DND-41 (cell line): Measurements from ENCODE around the gene HMCN1.

Source experiments
- ATAC-seq: fragments of 200-7000 bp; cut with Tn5 transposase; 3 replicates; pipeline ENCODE4 v1.9.1; 2021; ENCODE audit warnings: low read depth; ENCODE audit not compliant: insufficient read depth
- DNase-seq: peaks from one replicate; pipeline ENCODE4 v3.0.0-alpha.2; 2020
- H2AFZ ChIP-seq: 2 replicates; pipeline ENCODE4 v1.6.0; 2012; ENCODE audit warnings: low read depth, low read length
- H3K27ac ChIP-seq: 2 replicates; pipeline ENCODE4 v1.5.1; 2012; ENCODE audit warnings: low read length, inconsistent platforms
- H3K27me3 ChIP-seq: fragments of 200-600 bp; sonication (generic); 2 replicates; pipeline ENCODE4 v1.6.0; 2012; ENCODE audit warnings: low read length, mild to moderate bottlenecking, inconsistent platforms; ENCODE audit not compliant: insufficient read depth, poor library complexity
- H3K36me3 ChIP-seq: 2 replicates; pipeline ENCODE4 v1.5.1; 2012; ENCODE audit warnings: low read length, inconsistent platforms; ENCODE audit not compliant: insufficient read depth
- H3K4me1 ChIP-seq: 2 replicates; pipeline ENCODE4 v1.5.1; 2012; ENCODE audit warnings: mild to moderate bottlenecking, low read length; ENCODE audit not compliant: insufficient read depth
- H3K4me2 ChIP-seq: 2 replicates; pipeline ENCODE4 v1.6.0; 2012; ENCODE audit warnings: mild to moderate bottlenecking, moderate library complexity, low read length, inconsistent platforms; ENCODE audit not compliant: insufficient read depth
- H3K4me3 ChIP-seq, 2 experiments: fragments of 200-600 bp in 1 of 2; shearing (Covaris generic) in 1 of 2; 2 replicates each; pipeline ENCODE4 v1.5.1; 2012 to 2016; ENCODE audit warnings: inconsistent platforms in 2 of 2, low read length in 2 of 2, mild to moderate bottlenecking in 2 of 2, low read depth in 1 of 2, moderate library complexity in 1 of 2
- H3K79me2 ChIP-seq: 2 replicates; pipeline ENCODE4 v1.6.0; 2012; ENCODE audit warnings: low read length, inconsistent platforms; ENCODE audit not compliant: insufficient read depth
- H3K9ac ChIP-seq: 2 replicates; pipeline ENCODE4 v1.6.0; 2012; ENCODE audit warnings: low read depth, mild to moderate bottlenecking, inconsistent platforms, low read length, moderate library complexity
- H3K9me3 ChIP-seq: 2 replicates; pipeline ENCODE4 v1.5.1; 2012; ENCODE audit warnings: low read length, moderate library complexity, mild to moderate bottlenecking, inconsistent platforms; ENCODE audit not compliant: insufficient read depth, severe bottlenecking
- H4K20me1 ChIP-seq: 2 replicates; pipeline ENCODE4 v1.6.0; 2012; ENCODE audit warnings: low read length; ENCODE audit not compliant: insufficient read depth
- EZH2 ChIP-seq: IDR thresholded peaks from 3 replicates; pipeline ENCODE4 v1.6.1; 2012; ENCODE audit warnings: borderline replicate concordance, low read depth, mild to moderate bottlenecking, moderate library complexity, low read length, inconsistent platforms; ENCODE audit not compliant: severe bottlenecking
- TF ChIP-seq, protein P1 (sequence below): IDR thresholded peaks from 2 replicates; pipeline ENCODE4 v1.5.1; 2012; ENCODE audit warnings: borderline replicate concordance, low read length, moderate library complexity, mild to moderate bottlenecking; ENCODE audit not compliant: poor library complexity, severe bottlenecking; ENCODE audit errors: extremely low read depth

The HMCN1 gene

DNA sequence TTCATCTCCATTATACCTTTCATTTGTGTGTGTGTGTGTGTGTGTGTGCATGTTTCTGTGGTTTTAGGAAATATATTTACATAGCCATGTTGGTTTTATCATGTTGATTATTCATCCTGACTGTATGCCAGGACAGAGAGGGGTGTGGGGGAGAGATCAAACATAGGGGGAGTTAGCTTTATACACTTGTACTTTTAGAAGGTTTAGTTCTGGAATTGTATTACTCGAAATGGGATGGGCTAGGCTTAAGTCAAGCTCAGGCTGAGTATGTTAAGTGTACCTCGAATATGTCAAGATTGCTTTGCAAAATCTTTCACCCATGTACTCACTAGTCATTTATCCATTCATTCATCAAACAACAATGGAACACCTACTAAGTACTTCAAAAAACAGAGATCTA is 123.3 kb downstream of the HMCN1 start:
- Histone ChIP-seq H3K4me2 (no peak overlapping the region), H4K20me1 (no peaks in the 10 kb centered on the region)

DNA sequence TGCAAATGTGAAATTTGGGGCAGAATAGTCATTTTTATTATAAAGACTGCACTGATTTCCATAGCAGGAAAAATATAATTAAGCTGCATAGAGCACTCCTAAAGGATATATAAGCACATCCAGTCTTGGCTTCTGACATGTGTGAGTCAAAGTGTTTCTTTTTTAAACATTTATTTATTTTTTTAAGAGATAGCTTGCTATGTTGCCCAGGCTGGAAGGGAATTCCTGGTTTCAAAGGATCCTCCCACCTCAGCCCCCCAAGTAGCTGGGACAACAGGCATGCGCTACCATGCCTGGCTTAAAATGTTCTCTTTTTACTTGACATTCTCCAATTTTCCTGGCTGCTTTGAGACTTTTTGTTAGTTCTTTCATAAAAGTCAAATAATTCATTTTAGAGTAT is 126.1 kb downstream of the HMCN1 start:
- H3K4me3 ChIP-seq: no peak overlapping the region
- DNase-seq: no peak
- H3K27me3 ChIP-seq: no peaks in the 10 kb centered on the region
- H3K9ac ChIP-seq: no peak overlapping the region
- TF ChIP-seq, protein P1, sequence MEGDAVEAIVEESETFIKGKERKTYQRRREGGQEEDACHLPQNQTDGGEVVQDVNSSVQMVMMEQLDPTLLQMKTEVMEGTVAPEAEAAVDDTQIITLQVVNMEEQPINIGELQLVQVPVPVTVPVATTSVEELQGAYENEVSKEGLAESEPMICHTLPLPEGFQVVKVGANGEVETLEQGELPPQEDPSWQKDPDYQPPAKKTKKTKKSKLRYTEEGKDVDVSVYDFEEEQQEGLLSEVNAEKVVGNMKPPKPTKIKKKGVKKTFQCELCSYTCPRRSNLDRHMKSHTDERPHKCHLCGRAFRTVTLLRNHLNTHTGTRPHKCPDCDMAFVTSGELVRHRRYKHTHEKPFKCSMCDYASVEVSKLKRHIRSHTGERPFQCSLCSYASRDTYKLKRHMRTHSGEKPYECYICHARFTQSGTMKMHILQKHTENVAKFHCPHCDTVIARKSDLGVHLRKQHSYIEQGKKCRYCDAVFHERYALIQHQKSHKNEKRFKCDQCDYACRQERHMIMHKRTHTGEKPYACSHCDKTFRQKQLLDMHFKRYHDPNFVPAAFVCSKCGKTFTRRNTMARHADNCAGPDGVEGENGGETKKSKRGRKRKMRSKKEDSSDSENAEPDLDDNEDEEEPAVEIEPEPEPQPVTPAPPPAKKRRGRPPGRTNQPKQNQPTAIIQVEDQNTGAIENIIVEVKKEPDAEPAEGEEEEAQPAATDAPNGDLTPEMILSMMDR: no peak
- TF ChIP-seq EZH2: no peak
- no peaks in the 10 kb centered on the region for H4K20me1 ChIP-seq
- no peak for ATAC-seq
- H3K4me1 ChIP-seq: no peaks in the 10 kb centered on the region
- no peak overlapping the region for H3K4me2 ChIP-seq
- no peaks in the 10 kb centered on the region for H3K36me3 ChIP-seq
- no peak overlapping the region for H3K27ac ChIP-seq
- H2AFZ ChIP-seq: no peak overlapping the region
- no peaks in the 10 kb centered on the region for H3K9me3 ChIP-seq
- no peaks in the 10 kb centered on the region for H3K79me2 ChIP-seq

More for the DNA sequence above, 123.3 kb downstream of the HMCN1 start:
- H3K4me1 ChIP-seq: no peaks in the 10 kb centered on the region
- ATAC-seq (no peak), DNase-seq (no peak)
- no peaks in the 10 kb centered on the region for H3K79me2 ChIP-seq
- no peak overlapping the region for H2AFZ ChIP-seq
- H3K9ac ChIP-seq: no peak overlapping the region
- no peaks in the 10 kb centered on the region for H3K36me3 ChIP-seq
- H3K4me3 ChIP-seq: no peak overlapping the region
- H3K27me3 ChIP-seq: no peaks in the 10 kb centered on the region
- no peaks in the 10 kb centered on the region for H3K9me3 ChIP-seq
- no peak for TF ChIP-seq EZH2
- TF ChIP-seq, protein P1: no peak
- H3K27ac ChIP-seq: no peak overlapping the region

DNA sequence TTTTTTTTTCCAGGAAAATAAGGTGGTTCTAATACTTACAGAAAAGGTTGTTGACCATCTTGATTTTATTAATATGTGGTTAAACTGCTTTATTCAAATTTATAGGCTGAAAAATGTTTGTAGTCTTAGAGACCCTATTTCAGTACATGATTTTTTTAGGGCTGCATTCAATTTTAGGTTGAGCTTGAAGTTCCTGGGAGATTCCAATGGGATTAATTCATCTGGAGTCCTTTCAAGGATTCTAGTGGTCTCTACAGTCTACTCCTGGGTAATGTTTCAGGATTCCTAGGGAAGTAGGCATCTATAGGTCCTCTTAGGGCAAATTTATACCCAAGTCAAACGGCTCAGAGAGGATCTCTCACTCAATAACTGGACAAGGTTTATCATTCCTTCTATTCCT is 126.7 kb downstream of the HMCN1 start:
- no peak for DNase-seq
- no peaks in the 10 kb centered on the region for H3K27me3 ChIP-seq
- H3K4me3 ChIP-seq: no peak overlapping the region
- ATAC-seq: no peak
- H4K20me1 ChIP-seq: no peaks in the 10 kb centered on the region
- no peak overlapping the region for H3K27ac ChIP-seq
- H3K9me3 ChIP-seq: no peaks in the 10 kb centered on the region
- H2AFZ ChIP-seq: no peak overlapping the region
- H3K79me2 ChIP-seq: no peaks in the 10 kb centered on the region
- no peaks in the 10 kb centered on the region for H3K4me1 ChIP-seq
- no peak overlapping the region for H3K9ac ChIP-seq
- TF ChIP-seq EZH2: no peak
- TF ChIP-seq, protein P1: no peak
- no peak overlapping the region for H3K4me2 ChIP-seq
- H3K36me3 ChIP-seq: no peaks in the 10 kb centered on the region

DNA sequence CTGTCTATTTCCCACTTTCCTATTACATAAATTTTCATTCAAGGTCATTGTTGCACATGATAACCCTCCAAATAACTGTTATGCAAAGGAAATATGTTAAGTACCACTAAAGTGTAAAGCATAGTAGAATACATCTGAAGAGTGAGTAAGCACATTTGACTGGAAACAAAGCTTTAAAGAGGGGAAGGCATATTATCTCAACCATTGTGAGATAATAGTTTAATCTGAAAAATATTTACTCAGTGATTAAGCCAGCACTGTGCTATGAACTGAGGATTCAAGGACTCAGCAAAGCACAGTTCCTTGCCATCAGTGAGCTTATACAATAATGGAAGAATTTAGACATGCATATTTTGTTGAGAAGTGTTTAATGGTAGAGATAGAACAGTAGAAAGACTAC is 127.4 kb downstream of the HMCN1 start:
- Histone ChIP-seq H4K20me1 (no peaks in the 10 kb centered on the region), H3K9ac (no peak overlapping the region), H3K4me1 (no peaks in the 10 kb centered on the region), H3K79me2 (no peaks in the 10 kb centered on the region), H3K27ac (no peak overlapping the region), H3K4me3 (no peak overlapping the region), H3K4me2 (no peak overlapping the region), H3K36me3 (no peaks in the 10 kb centered on the region), H3K27me3 (no peaks in the 10 kb centered on the region), H3K9me3 (no peaks in the 10 kb centered on the region), H2AFZ (no peak overlapping the region)
- ATAC-seq (no peak), DNase-seq (no peak)
- TF ChIP-seq, protein P1: no peak
- no peak for TF ChIP-seq EZH2
